GM15510 (cell line): Measurements from ENCODE around the gene PXDC1.

Experiments
- POLR2A ChIP-seq: IDR thresholded peaks from 3 replicates; pipeline ENCODE4 v1.6.1; 2011; ENCODE audit warnings: borderline replicate concordance; ENCODE audit not compliant: insufficient read length; ENCODE audit errors: extremely low read depth

The PXDC1 gene

GRCh38 chr6:3744901-3745470, 6.5 kb downstream of the PXDC1 start:
- TF ChIP-seq POLR2A, result no peak

- no peak for TF ChIP-seq POLR2A
Observed at GRCh38 chr6:3744211-3744900, 7.2 kb downstream of the PXDC1 start.

GRCh38 chr6:3743541-3743940, 8.0 kb downstream of the PXDC1 start:
- no peak for TF ChIP-seq POLR2A

GRCh38 chr6:3742426-3743344, 8.8 kb downstream of the PXDC1 start:
- TF ChIP-seq POLR2A, result no peak

GRCh38 chr6:3742076-3742425, 9.5 kb downstream of the PXDC1 start:
- no peak for TF ChIP-seq POLR2A

- no peak for TF ChIP-seq POLR2A
Observed at GRCh38 chr6:3741477-3741871, 10.0 kb downstream of the PXDC1 start.

GRCh38 chr6:3740551-3741476, 10.7 kb downstream of the PXDC1 start:
- TF ChIP-seq POLR2A, result no peak

- no peak for TF ChIP-seq POLR2A
Observed at GRCh38 chr6:3739311-3739897, 12.1 kb downstream of the PXDC1 start.

- TF ChIP-seq POLR2A, result no peak
Observed at GRCh38 chr6:3738381-3739131, 13.0 kb downstream of the PXDC1 start.

GRCh38 chr6:3737831-3738210, 13.7 kb downstream of the PXDC1 start:
- no peak for TF ChIP-seq POLR2A

GRCh38 chr6:3737149-3737830, 14.2 kb downstream of the PXDC1 start:
- no peak for TF ChIP-seq POLR2A

- no peak for TF ChIP-seq POLR2A
Observed at GRCh38 chr6:3735029-3735605, 16.4 kb downstream of the PXDC1 start.

GRCh38 chr6:3734023-3734422, 17.5 kb downstream of the PXDC1 start:
- TF ChIP-seq POLR2A, result no peak
